NCI-H146 treated with DMSO at 0.1 percent for 48 hours (cell line): ENCODE data around the gene ASIP.

Experiments
- DNase-seq: peaks from one replicate; lab custom pipeline; 2025; ENCODE audit not compliant: unreplicated experiment; lab: John Stamatoyannopoulos, UW

Gene ASIP

DNA sequence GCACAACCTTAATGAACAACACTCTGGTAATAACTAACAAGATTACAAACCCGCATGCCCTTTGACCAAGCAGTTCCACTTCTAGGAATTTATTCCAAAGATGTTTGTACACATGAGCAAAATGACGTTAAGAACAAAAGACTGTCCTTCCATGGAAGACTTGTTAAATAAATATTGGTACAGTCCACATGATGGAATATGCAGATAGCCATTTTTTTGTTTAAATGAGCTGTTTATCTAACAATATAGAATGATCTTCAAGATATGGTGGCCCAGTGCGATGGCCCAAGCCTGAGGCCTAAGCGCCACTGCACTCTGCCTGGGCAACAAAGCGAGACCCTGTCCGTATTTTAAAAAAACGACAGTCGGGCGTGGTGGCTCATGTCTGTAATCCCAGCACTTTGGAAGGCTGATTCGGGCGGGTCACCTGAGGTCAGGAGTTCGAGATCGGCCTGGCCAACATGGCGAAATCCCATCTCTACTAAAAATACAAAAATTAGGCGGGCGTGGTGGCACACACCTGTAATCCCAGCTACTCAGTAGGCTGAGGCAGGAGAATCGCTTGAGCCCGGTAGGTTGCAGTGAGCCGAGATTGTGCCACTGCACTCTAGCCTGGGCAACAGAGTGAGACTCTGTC, 69.4 kb downstream of the ASIP start:
- no peak for DNase-seq

DNA sequence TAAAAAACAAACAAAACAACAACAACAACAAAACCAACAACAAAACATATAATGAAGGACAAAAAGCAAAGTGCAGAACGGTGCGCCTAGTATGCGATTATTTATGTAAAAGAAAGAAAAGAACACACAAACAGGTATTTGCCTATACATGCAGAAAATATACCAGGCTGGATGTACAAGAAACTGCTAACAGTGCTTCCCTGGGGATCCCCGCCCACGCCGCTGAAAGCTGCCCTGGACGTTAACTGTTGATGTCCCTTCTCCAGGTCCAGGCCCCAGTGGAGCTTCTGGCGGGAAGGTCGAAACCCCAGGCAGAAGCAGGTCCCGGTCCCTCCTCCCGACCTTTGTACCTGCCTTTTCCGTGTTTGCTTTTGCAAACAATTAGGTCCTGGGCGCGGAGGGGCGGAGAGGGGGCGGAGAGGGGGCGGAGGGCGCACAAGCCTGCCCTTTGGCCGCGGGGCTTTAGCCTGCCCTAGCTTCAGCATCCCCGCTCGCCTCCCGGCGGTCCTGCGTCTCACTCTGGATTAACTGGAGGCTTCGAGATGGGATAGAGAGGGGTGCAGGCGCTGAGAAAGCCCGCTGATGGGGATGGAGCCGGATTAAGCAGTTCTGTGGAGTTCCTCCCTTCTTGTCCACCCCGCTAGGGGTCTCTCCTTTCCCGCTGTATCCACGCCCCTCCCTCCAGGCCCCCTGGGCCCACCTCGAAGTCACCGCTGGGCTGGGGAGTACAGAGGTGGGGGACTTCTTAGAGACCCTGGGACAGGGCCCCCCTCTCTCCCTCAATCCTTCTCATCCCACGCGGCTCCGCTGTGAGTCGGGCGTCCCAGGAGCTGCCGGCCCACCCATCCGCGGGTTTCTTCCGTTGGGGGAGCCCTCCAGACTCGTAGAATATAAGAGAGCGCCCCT, 70.1 kb downstream of the ASIP start:
- peak; percentile 80 for DNase-seq

DNA sequence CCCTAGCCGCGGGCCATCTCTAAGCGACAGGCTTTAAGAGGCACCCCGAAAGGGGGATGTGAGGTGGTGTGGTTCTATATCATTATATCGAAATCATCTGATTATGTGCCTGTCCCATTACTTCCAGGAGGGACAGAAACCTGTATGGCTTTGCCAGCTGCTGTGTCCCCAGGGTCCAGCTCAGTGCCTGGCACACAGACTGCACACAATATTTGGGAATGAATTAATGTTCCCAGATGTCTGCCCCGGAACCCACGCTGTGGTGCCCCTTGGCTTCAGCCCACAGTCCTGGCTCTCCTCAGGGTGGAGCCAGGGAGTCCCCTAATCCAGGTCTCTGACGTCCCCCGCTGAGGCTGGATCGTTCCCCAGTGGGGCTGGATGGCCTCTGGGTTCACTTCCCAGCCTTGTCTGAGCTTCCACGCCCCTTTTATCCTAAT, 70.8 kb downstream of the ASIP start:
- no peak for DNase-seq

DNA sequence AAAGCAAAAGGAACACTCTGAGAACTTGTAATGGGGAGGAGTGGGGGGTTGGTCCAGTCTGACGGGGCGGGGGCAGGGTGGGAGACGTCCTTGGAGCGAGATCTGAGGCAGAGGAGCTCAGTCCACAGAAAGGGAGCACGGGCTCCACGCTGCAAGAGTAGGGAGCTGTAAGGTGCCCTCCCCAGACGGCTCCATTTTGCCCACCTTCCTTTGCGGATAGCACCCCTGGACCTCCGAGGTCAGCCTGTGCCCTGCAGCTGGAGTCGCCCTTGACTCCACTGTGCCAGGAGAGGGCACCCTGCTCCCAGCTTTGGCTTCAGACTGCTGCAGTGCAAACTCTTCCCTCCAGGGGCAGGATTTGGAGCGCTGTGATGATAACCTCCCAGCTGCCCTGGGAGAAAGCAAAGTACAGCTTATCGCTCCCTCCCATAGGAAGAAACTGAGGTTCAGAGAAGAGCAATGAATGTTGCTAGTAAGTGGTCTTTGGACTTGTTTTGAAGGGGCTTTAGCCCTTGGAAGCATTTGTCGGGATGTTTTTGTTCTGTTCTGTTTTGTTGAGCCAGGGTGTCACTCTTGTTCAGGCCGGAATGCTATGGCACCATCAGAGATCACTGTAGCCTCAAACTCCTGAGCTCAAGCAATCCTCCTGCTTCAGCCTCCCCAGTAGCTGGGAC, 71.5 kb downstream of the ASIP start:
- peak; percentile 79 for DNase-seq

DNA sequence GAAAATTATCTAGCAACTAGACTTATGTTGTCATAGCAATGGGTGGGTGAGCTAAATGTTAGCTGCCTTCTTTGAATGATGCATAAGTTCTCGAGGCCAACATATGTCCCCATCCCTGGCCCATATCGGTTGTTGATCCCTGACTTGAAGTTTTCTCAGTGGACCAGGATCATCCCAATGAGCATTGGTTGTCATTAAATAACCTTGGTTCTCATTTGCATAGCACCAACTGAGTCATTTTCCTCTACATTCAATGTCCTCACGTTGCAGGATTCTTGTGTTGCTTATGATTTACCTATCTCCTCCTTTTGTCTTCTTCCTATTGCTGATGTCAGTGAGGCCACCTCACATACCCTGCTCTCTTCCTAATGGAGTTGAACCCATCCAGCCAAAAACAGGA, 74.0 kb downstream of the ASIP start:
- DNase-seq, result no peak

DNA sequence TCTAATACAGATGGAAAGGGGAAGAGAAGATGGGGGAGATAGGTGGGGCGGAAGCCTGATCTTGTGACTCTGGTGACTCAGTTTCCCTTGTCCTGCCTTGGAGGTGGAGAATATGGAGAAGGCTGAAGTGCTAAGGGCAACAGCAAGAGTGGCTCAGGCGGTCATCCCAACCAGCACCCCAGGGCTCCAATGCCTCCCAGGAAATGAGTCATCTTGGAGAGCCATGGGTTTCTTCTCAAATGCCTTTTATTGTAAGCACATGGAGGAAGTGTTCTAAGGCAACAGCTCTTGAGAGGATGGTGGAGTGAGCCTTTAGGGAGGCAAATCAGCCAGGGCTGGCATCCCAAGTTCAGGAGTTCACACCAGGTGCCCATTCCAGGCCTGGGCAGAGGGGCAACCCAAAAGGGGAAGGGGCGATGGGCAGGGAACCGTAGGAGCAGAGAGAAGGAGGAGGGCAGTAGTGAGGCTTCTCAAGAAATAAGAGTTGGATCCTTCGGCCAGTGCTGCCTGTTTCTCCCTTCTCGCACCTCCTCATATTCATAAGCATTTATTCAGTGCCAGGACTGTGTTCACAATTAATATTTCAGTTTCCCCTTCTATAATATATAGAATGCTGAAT, 75.1 kb downstream of the ASIP start:
- DNase-seq, result no peak
